ENCODE results near the gene UBN2.
"Not testable (repeated sequence)": the region's sequence is repeated elsewhere in the genome, so short reads cannot be mapped to it uniquely, and the experiment has no call there.

Gene UBN2

GRCh38 chr7:139212133-139212532, 18.9 kb upstream of the UBN2 start:
- Histone ChIP-seq H3K36me3 (ENCODE audit: control insufficient read depth, insufficient read depth, low read length) (no peaks in the 10 kb centered on the region), H3K4me3 (replicated peaks; ENCODE audit: low read depth, low read length) (no peak overlapping the region), H3K27me3 (replicated peaks; ENCODE audit: control insufficient read depth, insufficient read depth, low read length) (no peaks in the 10 kb centered on the region)
- no peak for DNase-seq (ENCODE audit: extremely low read depth, insufficient read length)
- TF ChIP-seq CTCF (IDR thresholded peaks at IDR 0.05; ENCODE audit: insufficient read depth, low read length, poor library complexity, severe bottlenecking), result no peak

- not testable (repeated sequence) for H3K36me3 ChIP-seq (ENCODE audit: control insufficient read depth, insufficient read depth, low read length); DNase-seq (ENCODE audit: extremely low read depth, insufficient read length); H3K27me3 ChIP-seq (replicated peaks; ENCODE audit: control insufficient read depth, insufficient read depth, low read length); H3K4me3 ChIP-seq (replicated peaks; ENCODE audit: low read depth, low read length)
These were observed 17.5 kb upstream of the UBN2 start for GRCh38 chr7:139213489-139213888.

GRCh38 chr7:139218173-139218572, 12.9 kb upstream of the UBN2 start:
- no peaks in the 10 kb centered on the region for H3K27me3 ChIP-seq (replicated peaks; ENCODE audit: control insufficient read depth, insufficient read depth, low read length)
- no peaks in the 10 kb centered on the region for H3K36me3 ChIP-seq (ENCODE audit: control insufficient read depth, insufficient read depth, low read length)
- TF ChIP-seq CTCF (IDR thresholded peaks at IDR 0.05; ENCODE audit: insufficient read depth, low read length, poor library complexity, severe bottlenecking), result no peak
- no peak for DNase-seq (ENCODE audit: extremely low read depth, insufficient read length)
- H3K4me3 ChIP-seq (replicated peaks; ENCODE audit: low read depth, low read length), result no peak overlapping the region

GRCh38 chr7:139224219-139224618, 6.8 kb upstream of the UBN2 start:
- no peaks in the 10 kb centered on the region for H3K36me3 ChIP-seq (ENCODE audit: control insufficient read depth, insufficient read depth, low read length)
- no peak for DNase-seq (ENCODE audit: extremely low read depth, insufficient read length)
- TF ChIP-seq CTCF (IDR thresholded peaks at IDR 0.05; ENCODE audit: insufficient read depth, low read length, poor library complexity, severe bottlenecking), result no peak
- no peak overlapping the region for H3K4me3 ChIP-seq (replicated peaks; ENCODE audit: low read depth, low read length)
- H3K27me3 ChIP-seq (replicated peaks; ENCODE audit: control insufficient read depth, insufficient read depth, low read length), result no peaks in the 10 kb centered on the region

- H3K4me3 ChIP-seq (replicated peaks; ENCODE audit: low read depth, low read length); DNase-seq (ENCODE audit: extremely low read depth, insufficient read length); H3K36me3 ChIP-seq (ENCODE audit: control insufficient read depth, insufficient read depth, low read length); H3K27me3 ChIP-seq (replicated peaks; ENCODE audit: control insufficient read depth, insufficient read depth, low read length): not testable (repeated sequence)
These were observed 6.2 kb upstream of the UBN2 start for GRCh38 chr7:139224836-139225235.

GRCh38 chr7:139225286-139226157, 5.5 kb upstream of the UBN2 start:
- H3K27me3 ChIP-seq (replicated peaks; ENCODE audit: control insufficient read depth, insufficient read depth, low read length); H3K4me3 ChIP-seq (replicated peaks; ENCODE audit: low read depth, low read length); H3K36me3 ChIP-seq (ENCODE audit: control insufficient read depth, insufficient read depth, low read length); DNase-seq (ENCODE audit: extremely low read depth, insufficient read length): not testable (repeated sequence)

GRCh38 chr7:139226158-139226515, 4.9 kb upstream of the UBN2 start:
- H3K4me3 ChIP-seq (replicated peaks; ENCODE audit: low read depth, low read length); H3K36me3 ChIP-seq (ENCODE audit: control insufficient read depth, insufficient read depth, low read length); DNase-seq (ENCODE audit: extremely low read depth, insufficient read length); H3K27me3 ChIP-seq (replicated peaks; ENCODE audit: control insufficient read depth, insufficient read depth, low read length): not testable (repeated sequence)

- DNase-seq (ENCODE audit: extremely low read depth, insufficient read length); H3K4me3 ChIP-seq (replicated peaks; ENCODE audit: low read depth, low read length); H3K27me3 ChIP-seq (replicated peaks; ENCODE audit: control insufficient read depth, insufficient read depth, low read length): not testable (repeated sequence)
These were observed 4.0 kb upstream of the UBN2 start for GRCh38 chr7:139226988-139227488.

More at GRCh38 chr7:139226988-139227488, 4.0 kb upstream of the UBN2 start:
- H3K36me3 ChIP-seq (ENCODE audit: control insufficient read depth, insufficient read depth, low read length), result not testable (repeated sequence)
